K562 (cell line): ENCODE results near the gene RASGRP2. TPM values are rescaled to one million over a fixed set of nuclear protein-coding genes. Genes with fewer than 3 reads are reported as not detected.
A peak's percentile ranks its signal among the peaks of the same experiment; 100 is the strongest.

Source experiments
- ARID3A ChIP-seq: IDR thresholded peaks from 2 replicates; pipeline ENCODE4 v1.6.1; 2012; ENCODE audit warnings: low read depth, low read length, improper control_type of control experiment, borderline replicate concordance
- BCL6 ChIP-seq: fragments of 250-450 bp; sonication (Bioruptor Pico); IDR thresholded peaks from 2 replicates; pipeline ENCODE4 v1.4.0; 2020
- FOSL1 ChIP-seq: fragments of 200-800 bp; sonication (Bioruptor generic); conservative IDR thresholded peaks from 2 replicates; pipeline ENCODE4 v1.6.1; 2016; ENCODE audit warnings: missing genetic modification characterization, missing compliant biosample characterization
- HINFP ChIP-seq: fragments of 450-650 bp; conservative IDR thresholded peaks from 2 replicates; pipeline ENCODE4 v1.6.1; 2016; ENCODE audit warnings: missing genetic modification characterization, low read depth, mild to moderate bottlenecking, control low read depth, missing compliant biosample characterization
- ILK ChIP-seq: fragments of 450-650 bp; IDR thresholded peaks from 2 replicates; pipeline ENCODE4 v1.6.1; 2016; ENCODE audit warnings: missing genetic modification characterization, low read depth, mild to moderate bottlenecking, missing compliant biosample characterization, moderate library complexity, borderline replicate concordance
- KHSRP ChIP-seq: fragments of 450-650 bp; IDR thresholded peaks from 2 replicates; pipeline ENCODE4 v1.6.1; 2017
- LEF1 ChIP-seq: fragments of 450-650 bp; IDR thresholded peaks from 2 replicates; pipeline ENCODE4 v1.6.1; 2016; ENCODE audit warnings: mild to moderate bottlenecking
- PYGO2 ChIP-seq: fragments of 450-650 bp; IDR thresholded peaks from 2 replicates; pipeline ENCODE4 v1.6.1; 2016; ENCODE audit warnings: mild to moderate bottlenecking, missing genetic modification characterization, moderate library complexity, missing compliant biosample characterization
- RREB1 ChIP-seq: fragments of 250-450 bp; sonication (Bioruptor Pico); IDR thresholded peaks from 2 replicates; pipeline ENCODE4 v1.4.0; 2020
- SIRT6 ChIP-seq: IDR thresholded peaks from one replicate; pipeline ENCODE4 v1.6.1; 2012; ENCODE audit warnings: low read depth, mild to moderate bottlenecking, control low read depth, inconsistent platforms, low read length, moderate library complexity
- STAT5A ChIP-seq: IDR thresholded peaks from 2 replicates; pipeline ENCODE4 v1.6.1; 2012; ENCODE audit warnings: low read length, inconsistent platforms, borderline replicate concordance
- TAF15 ChIP-seq: fragments of 200-400 bp; formaldehyde crosslinking; IDR thresholded peaks from 2 replicates; pipeline ENCODE4 v1.6.1; 2017; ENCODE audit warnings: mild to moderate bottlenecking, low read depth, low read length, moderate library complexity
- TFE3 ChIP-seq: fragments of 450-650 bp; formaldehyde crosslinking; IDR thresholded peaks from 2 replicates; pipeline ENCODE4 v1.4.0; 2020; ENCODE audit warnings: mild to moderate bottlenecking, mixed read lengths
- ZNF232 ChIP-seq: sonication (generic); formaldehyde crosslinking; IDR thresholded peaks from 2 replicates; pipeline ENCODE4 v1.8.0; 2022; ENCODE audit warnings: mild to moderate bottlenecking, missing genetic modification reagents
- ZSCAN29 ChIP-seq: fragments of 450-650 bp; IDR thresholded peaks from 2 replicates; pipeline ENCODE4 v1.6.1; 2017
- ZZZ3 ChIP-seq: fragments of 450-650 bp; IDR thresholded peaks from 2 replicates; pipeline ENCODE4 v1.6.1; 2016; ENCODE audit warnings: antibody characterized with exemption, mild to moderate bottlenecking, moderate library complexity
- polyA plus RNA-seq, 8 experiments: library from polyadenylated mRNA; depleted of rRNA in 4 of 8; stranded (reverse) in 5 of 8; unstranded in 3 of 8; fragments of >200 nt; fragmentation: Nextera tagmentation in 2 of 8; fragmentation: Illumina TruSeq in 1 of 8; extraction: Ambion mirVana in 2 of 8; extraction: Trizol in 1 of 8; gene quantifications; 2 replicates each; pipeline versions ENCODE4 v1.2.1 to v1.2.3, GENCODE V29; 2011 to 2014; ENCODE audit warnings: inconsistent platforms in 1 of 8, missing spikeins in 1 of 8
- total RNA-seq, 7 experiments: library from RNA; depleted of rRNA in 6 of 7; stranded (reverse); fragments of >200 nt in 6 of 7; fragmentation: Illumina TruSeq in 2 of 7; extraction: Trizol in 2 of 7; gene quantifications; 2 replicates each; pipeline versions ENCODE4 v1.2.1 to v1.2.3, GENCODE V29; 2011 to 2021; ENCODE audit warnings: low replicate concordance in 1 of 7

RASGRP2 gene
- total and polyA plus RNA-seq, 9 of the 15 experiments (the other 6 are each of a cell fraction or from before 2014, with no cell fraction given) = 0.87 to 22.7 (median 5.5) TPM

DNA sequence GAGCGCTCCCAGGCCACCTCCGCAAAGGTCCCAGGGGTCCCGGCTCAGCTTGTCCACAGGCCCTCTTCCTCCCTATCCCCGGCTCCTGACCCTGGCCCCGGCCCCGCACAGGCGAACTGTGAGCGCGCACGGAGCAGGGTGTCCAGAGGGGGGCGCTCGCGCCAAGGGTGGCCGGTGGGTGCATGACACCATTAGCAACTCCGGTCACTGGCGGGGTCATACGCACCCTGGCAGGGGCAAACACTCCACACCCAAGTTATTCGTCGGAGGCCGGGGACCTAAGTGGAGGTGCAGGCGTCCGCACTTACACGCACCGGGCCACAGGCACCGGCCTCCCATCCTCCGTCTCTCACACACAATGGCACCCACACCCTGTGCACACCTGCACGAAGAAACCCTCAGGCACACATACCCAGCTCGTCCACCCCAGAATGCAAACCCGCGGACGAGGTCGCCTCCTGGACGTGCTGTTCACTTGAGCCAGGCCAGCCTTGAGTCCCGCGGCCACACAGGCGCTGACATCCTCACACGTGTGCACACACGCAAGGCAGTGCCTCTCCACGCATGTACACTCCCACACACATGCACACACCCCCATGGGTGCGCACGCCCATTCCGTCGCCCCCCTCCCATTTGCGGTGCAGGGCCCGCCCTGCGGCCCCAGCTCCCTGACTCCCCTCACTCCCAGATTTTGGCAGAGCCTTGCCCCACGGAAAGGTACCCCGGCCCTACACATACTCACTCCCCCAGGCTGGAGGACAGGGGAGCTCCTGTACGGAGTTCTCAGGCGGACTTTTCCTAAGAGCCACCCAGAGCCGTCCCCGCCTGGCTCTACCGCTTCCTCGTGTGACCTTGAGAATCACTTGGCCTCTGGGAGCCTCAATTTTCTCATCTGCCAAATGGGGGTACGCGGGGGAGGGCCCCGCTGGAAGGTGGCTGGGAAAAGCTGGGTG lies at the start of gene RASGRP2 (continued):
- TF ChIP-seq LEF1 (0 out of 2 replicates have a peak, but pooled peaks have one; percentile 28), ILK (tag) (no peak), ZSCAN29 (no peak), STAT5A (no peak), RREB1 (no peak), ZZZ3 (no peak), TFE3 (no peak), SIRT6 (no peak), KHSRP (no peak), HINFP (tag) (no peak), FOSL1 (tag) (no peak), TAF15 (no peak), BCL6 (CRISPR knock-in tag) (no peak), ZNF232 (CRISPR knock-in tag) (no peak), PYGO2 (no peak), ARID3A (no peak)
